DOHH2 (cell line): ENCODE data around the gene PRKAB1.
"Not testable (repeated sequence)": the region's sequence is repeated elsewhere in the genome, so short reads cannot be mapped to it uniquely, and the experiment has no call there.

Experiments used
- H3F3A ChIP-seq: fragments of 200-600 bp; sonication (generic), shearing (Covaris generic); 2 replicates; pipeline ENCODE4 v1.6.0; 2016; ENCODE audit warnings: antibody characterized with exemption, mild to moderate bottlenecking; ENCODE audit not compliant: control insufficient read depth, insufficient read depth
- H3K27ac ChIP-seq: fragments of 200-600 bp; sonication (generic); 2 replicates; pipeline ENCODE4 v1.5.1; 2014; ENCODE audit warnings: low read depth, mild to moderate bottlenecking, low read length, moderate library complexity
- H3K27me3 ChIP-seq: fragments of 200-600 bp; sonication (generic); 2 replicates; pipeline ENCODE4 v1.6.1; 2014; ENCODE audit warnings: mild to moderate bottlenecking, low read length, mixed read lengths; ENCODE audit not compliant: control insufficient read depth
- H3K36me3 ChIP-seq: fragments of 200-600 bp; sonication (generic); 2 replicates; pipeline ENCODE4 v1.6.1; 2014; ENCODE audit warnings: mild to moderate bottlenecking, low read length, moderate library complexity, mixed read lengths; ENCODE audit not compliant: control insufficient read depth
- H3K4me1 ChIP-seq: fragments of 200-600 bp; sonication (generic); 2 replicates; pipeline ENCODE4 v1.6.1; 2014; ENCODE audit warnings: mild to moderate bottlenecking, low read length, mixed read lengths; ENCODE audit not compliant: control insufficient read depth
- H3K4me2 ChIP-seq: fragments of 200-600 bp; sonication (generic); 2 replicates; pipeline ENCODE4 v1.6.0; 2014; ENCODE audit warnings: mild to moderate bottlenecking, low read length, moderate library complexity
- H3K4me3 ChIP-seq: fragments of 200-600 bp; sonication (generic); 2 replicates; pipeline ENCODE4 v1.5.1; 2014; ENCODE audit warnings: mild to moderate bottlenecking, low read length, mixed read lengths
- H3K79me2 ChIP-seq: fragments of 200-600 bp; sonication (generic); 2 replicates; pipeline ENCODE4 v1.6.1; 2014; ENCODE audit warnings: mild to moderate bottlenecking, low read length, mixed read lengths; ENCODE audit not compliant: control insufficient read depth
- H3K9me2 ChIP-seq: fragments of 200-600 bp; sonication (generic); replicated peaks from 2 replicates; pipeline ENCODE4 v1.6.1; 2014; ENCODE audit warnings: mild to moderate bottlenecking, low read length, mixed read lengths; ENCODE audit not compliant: control insufficient read depth
- H3K9me3 ChIP-seq: fragments of 200-600 bp; sonication (generic); 2 replicates; pipeline ENCODE4 v1.6.1; 2014; ENCODE audit warnings: antibody characterized with exemption, low read length, mixed read lengths; ENCODE audit not compliant: control insufficient read depth, insufficient read depth
- H4K20me1 ChIP-seq: fragments of 200-600 bp; sonication (generic); 2 replicates; pipeline ENCODE4 v1.6.0; 2014; ENCODE audit warnings: low read depth, mild to moderate bottlenecking, antibody characterized with exemption, low read length, moderate library complexity; ENCODE audit not compliant: control insufficient read depth, insufficient read depth
- EZH2phosphoT487 ChIP-seq: fragments of 200-600 bp; sonication (generic); IDR thresholded peaks from 2 replicates; pipeline ENCODE4 v1.6.1; 2017; ENCODE audit warnings: borderline replicate concordance, mild to moderate bottlenecking, antibody characterized with exemption, low read length, moderate library complexity, mixed read lengths
- TF ChIP-seq, protein P1 (sequence below): fragments of 200-600 bp; sonication (generic); IDR thresholded peaks from one replicate; pipeline ENCODE4 v1.5.1; 2014; ENCODE audit warnings: antibody characterized with exemption, mild to moderate bottlenecking, low read depth, low read length; ENCODE audit not compliant: poor library complexity, severe bottlenecking

The PRKAB1 gene

DNA sequence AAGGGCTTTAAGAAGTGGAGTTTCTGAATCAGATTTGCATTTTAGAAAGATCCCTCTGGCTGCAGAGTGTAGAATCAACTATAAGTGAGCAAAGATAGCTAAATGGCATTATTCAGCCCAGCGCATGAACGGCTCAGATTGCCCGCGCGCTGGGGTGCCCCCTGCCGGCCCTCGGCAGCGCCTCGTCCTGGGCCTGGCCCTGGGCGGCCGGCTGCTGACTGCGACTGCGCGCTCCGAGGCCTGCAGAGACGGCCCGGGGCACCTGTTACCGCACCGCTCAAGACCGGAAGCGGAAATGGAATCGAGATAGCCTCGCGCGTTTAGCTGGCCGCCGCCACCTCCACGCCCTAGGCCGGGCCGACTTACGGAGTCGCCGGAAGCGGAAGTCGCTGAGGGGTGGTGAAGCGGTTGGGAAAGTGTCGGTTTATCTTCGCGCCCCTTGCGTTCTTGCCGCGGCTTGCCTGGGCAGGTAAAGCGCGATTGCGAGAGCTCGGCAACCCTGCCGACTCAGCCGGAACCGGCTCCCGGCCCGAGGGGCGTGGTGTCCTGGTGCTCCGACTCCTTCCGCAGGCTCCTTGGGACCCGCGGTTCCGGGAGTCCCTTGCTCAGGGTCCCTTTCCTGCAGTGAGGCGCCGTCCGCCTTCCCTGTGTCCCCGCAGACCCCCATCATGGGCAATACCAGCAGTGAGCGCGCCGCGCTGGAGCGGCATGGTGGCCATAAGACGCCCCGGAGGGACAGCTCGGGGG lies at the start of gene PRKAB1:
PRKAB1 (plus strand) TSS at position 557 of the 747 bp plus-strand sequence; CDS start at position 669, 112 bp downstream.
- H3K36me3 ChIP-seq: peaks cover 43% of the 10 kb centered on the region
- no peaks in the 10 kb centered on the region for H3K27me3 ChIP-seq
- peaks cover 43% of the 10 kb centered on the region for H3K4me1 ChIP-seq
- TF ChIP-seq EZH2phosphoT487: no peak
- TF ChIP-seq, protein P1, sequence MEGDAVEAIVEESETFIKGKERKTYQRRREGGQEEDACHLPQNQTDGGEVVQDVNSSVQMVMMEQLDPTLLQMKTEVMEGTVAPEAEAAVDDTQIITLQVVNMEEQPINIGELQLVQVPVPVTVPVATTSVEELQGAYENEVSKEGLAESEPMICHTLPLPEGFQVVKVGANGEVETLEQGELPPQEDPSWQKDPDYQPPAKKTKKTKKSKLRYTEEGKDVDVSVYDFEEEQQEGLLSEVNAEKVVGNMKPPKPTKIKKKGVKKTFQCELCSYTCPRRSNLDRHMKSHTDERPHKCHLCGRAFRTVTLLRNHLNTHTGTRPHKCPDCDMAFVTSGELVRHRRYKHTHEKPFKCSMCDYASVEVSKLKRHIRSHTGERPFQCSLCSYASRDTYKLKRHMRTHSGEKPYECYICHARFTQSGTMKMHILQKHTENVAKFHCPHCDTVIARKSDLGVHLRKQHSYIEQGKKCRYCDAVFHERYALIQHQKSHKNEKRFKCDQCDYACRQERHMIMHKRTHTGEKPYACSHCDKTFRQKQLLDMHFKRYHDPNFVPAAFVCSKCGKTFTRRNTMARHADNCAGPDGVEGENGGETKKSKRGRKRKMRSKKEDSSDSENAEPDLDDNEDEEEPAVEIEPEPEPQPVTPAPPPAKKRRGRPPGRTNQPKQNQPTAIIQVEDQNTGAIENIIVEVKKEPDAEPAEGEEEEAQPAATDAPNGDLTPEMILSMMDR: peak; percentile 94
- no peaks in the 10 kb centered on the region for H3K9me3 ChIP-seq
- peaks cover 49% of the 10 kb centered on the region for H3K79me2 ChIP-seq
- H4K20me1 ChIP-seq: 0 out of 2 replicates have a peak, but pooled peaks cover 5% of the 10 kb centered on the region
- H3K4me2 ChIP-seq: peak within 1 kb of the TSS; percentile 90
- no peaks in the 10 kb centered on the region for H3K9me2 ChIP-seq
- peak within 1 kb of the TSS; percentile 99 for H3K4me3 ChIP-seq
- H3F3A ChIP-seq: peaks cover 13% of the 10 kb centered on the region
- peak within 1 kb of the TSS; percentile 95 for H3K27ac ChIP-seq

GRCh38 chr12:119618328-119618896 lies 49.5 kb upstream of the PRKAB1 start:
- H3K27ac ChIP-seq, H3K9me2 ChIP-seq, H3K4me3 ChIP-seq, H3K4me2 ChIP-seq, H4K20me1 ChIP-seq, H3K9me3 ChIP-seq, H3K79me2 ChIP-seq, H3F3A ChIP-seq, H3K4me1 ChIP-seq, H3K36me3 ChIP-seq: not testable (repeated sequence)
- peaks cover 16% of the 10 kb centered on the region for H3K27me3 ChIP-seq

DNA sequence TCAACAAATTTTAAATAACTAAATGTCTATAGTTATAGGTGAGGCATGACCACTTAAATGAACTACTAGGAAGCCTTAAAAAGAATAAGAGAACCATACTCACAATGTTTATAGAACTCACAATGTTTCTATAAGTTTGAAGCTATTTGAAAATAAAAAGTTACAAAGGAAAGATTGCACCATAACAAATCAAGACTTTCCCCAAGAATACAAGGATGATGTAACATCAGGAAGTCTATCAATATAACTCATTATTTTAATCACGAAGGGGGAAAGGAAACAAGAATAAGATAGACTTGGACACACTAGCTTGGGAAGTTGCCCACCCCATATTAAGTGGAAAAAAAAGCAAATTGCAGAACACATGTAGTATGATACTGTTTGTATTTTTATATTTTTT lies 47.4 kb upstream of the PRKAB1 start:
- Histone ChIP-seq H3K9me3 (peaks cover 10% of the 10 kb centered on the region; the same call in 1 of the 2 replicates), H3K79me2 (no peaks in the 10 kb centered on the region), H3K4me2 (no peak overlapping the region), H3K27me3 (peaks cover 18% of the 10 kb centered on the region), H3K4me1 (no peaks in the 10 kb centered on the region), H3K27ac (no peak overlapping the region), H3F3A (no peaks in the 10 kb centered on the region), H3K4me3 (no peak overlapping the region), H3K36me3 (no peaks in the 10 kb centered on the region), H3K9me2 (no peaks in the 10 kb centered on the region), H4K20me1 (no peaks in the 10 kb centered on the region)
- TF ChIP-seq, protein P1: no peak
- TF ChIP-seq EZH2phosphoT487: no peak

DNA sequence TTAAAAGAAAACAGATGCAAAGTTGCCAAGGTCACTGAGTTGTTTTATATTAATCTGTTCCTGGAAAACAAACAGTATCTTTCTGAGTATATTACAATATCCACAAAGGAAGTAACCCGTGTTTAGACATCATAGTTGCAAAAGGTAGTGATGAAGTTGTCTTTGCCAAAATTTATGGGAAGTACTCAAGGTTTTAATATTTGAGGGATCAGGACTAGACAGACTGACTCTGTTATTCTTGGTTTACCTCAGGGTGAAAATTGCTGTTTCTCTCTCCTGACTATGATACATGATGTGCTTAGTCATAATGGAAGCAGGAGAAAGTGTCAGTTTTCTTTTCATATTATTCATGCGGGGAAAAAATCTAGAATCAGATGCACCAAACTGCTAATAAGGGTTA lies 46.1 kb upstream of the PRKAB1 start:
- Histone ChIP-seq H3F3A (no peaks in the 10 kb centered on the region), H3K36me3 (no peaks in the 10 kb centered on the region), H3K4me1 (no peaks in the 10 kb centered on the region), H3K27me3 (peaks cover 18% of the 10 kb centered on the region), H3K9me2 (no peaks in the 10 kb centered on the region), H3K9me3 (peaks cover 10% of the 10 kb centered on the region; the same call in 1 of the 2 replicates), H3K79me2 (no peaks in the 10 kb centered on the region), H3K27ac (no peak overlapping the region), H4K20me1 (no peaks in the 10 kb centered on the region), H3K4me2 (no peak overlapping the region), H3K4me3 (no peak overlapping the region)
- TF ChIP-seq EZH2phosphoT487: no peak
- TF ChIP-seq, protein P1: no peak
